AML-193 (cell line): ENCODE data around the gene PCSK5.

Experiments used
- DNase-seq, 2 experiments: peaks; one replicate each; lab custom pipeline; 2025; lab: John Stamatoyannopoulos, UW

The PCSK5 gene

DNA sequence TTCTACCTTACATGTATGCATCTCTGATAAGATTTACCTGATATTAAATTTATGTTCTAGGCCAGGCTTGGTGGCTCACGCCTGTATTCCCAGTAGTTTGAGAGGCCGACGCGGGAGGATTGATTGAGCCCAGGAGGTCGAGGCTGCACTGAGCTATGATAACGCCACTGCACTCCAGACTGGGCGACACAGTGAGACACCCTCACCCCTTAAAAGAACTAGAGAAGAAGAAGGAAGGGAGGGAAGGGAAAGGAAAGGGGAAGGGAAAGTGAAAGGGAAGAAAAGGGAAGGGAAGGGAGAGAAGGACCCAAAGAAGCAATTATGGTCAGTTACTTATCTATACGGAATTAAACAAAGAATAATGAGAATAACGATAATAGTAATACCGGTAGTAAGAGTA, 504.9 kb downstream of the PCSK5 start:
- DNase-seq = no peak

DNA sequence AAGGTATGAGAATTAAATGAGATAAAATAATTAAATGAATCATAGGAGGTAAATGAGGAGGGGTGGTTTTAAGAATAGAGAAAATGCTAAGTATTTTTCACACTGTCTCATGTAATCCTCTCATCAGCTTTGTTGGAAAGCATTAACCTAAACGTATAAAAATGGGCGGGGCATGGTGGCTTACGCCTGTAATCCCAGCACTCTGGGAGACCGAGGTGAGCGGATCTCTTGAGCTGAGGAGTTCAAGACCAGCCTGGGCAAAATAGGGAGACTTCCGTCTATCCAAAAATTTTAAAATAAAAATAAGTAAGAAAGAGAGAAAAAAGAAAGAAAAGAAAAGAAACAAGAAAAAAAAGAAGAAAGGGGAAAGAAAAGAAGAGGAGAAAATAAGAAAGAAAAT, 505.7 kb downstream of the PCSK5 start:
- no peak for DNase-seq

DNA sequence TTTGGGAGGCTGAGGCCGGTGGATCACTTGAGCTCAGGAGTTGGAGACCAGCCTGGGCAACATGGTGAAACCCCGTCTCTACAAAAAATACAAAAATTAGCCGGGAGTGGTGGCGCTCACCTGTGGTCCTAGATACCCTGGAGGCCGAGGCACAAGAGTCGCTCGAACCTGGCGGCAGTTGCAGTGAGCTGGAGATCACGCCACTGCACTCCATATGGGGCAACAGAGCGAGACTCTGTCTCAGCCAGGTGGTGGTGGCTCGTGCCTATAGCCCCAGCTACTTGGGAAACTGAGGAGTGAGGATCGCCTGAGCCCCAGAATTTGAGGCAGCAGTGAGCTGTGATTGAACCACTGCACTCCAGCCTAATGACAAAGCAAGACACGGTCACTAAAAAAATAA, 506.1 kb downstream of the PCSK5 start:
- DNase-seq = no peak

DNA sequence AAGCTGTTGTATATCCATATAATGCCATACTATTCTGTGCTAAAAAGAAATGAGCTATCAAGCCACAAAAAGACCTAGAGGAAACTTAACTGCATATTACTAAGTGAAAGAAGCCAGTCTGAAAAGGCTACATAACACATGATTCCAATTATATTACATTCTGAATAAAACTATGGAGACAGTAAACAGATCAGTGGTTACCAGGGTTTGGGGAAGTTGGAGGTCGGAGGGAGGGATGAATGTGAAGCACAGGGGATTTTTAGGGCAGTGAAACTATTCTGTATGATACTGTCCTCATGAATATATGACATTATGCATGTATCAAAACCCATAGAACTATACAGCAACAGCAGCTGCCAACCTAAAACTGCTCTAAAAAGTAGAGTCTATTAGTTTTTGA, 509.4 kb downstream of the PCSK5 start:
- no peak for DNase-seq

DNA sequence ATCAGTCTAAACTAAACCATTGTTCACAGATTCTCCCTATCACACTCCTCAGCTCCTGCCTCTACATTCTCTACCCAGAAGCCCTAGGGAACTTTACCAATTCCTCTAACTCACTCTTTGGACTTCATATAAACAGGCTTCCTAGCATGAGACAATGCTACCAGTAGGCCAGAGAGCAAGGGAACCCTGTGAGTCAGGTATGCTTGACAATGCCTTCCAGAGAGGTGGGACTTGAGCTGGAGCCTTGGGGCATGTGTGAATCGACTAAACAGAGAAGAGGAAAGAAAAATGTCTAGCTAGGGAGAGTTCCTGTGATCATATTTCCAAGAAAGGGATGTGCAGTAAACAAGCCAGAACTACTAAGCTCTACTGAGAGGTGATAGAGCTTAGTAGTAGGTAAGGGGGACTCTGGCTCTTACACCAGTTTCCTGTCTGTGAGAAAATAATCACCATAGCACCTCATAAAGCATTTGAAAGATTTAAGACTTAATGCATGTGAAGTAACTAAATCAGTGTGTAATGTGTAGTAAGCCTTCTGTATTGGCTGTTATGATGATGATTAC, 510.1 kb downstream of the PCSK5 start:
- DNase-seq = no peak

DNA sequence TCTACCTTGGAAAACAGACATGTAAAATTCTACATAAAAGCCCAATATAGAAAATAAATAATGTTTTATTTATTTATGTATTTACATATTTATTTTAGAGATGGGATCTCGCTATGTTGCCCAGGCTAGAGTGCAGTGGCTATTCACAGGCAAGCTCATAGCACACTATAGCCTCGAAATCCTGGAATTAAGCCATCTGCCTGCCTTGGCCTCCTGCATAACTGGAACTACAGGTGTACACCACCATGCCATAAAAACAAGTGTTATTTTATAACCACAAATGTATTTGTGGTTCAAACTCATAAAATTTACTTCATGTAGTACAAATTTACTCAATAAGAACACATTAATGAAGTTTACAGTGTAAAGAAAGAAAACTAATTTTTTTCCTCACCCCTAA, 510.7 kb downstream of the PCSK5 start:
- DNase-seq = no peak

DNA sequence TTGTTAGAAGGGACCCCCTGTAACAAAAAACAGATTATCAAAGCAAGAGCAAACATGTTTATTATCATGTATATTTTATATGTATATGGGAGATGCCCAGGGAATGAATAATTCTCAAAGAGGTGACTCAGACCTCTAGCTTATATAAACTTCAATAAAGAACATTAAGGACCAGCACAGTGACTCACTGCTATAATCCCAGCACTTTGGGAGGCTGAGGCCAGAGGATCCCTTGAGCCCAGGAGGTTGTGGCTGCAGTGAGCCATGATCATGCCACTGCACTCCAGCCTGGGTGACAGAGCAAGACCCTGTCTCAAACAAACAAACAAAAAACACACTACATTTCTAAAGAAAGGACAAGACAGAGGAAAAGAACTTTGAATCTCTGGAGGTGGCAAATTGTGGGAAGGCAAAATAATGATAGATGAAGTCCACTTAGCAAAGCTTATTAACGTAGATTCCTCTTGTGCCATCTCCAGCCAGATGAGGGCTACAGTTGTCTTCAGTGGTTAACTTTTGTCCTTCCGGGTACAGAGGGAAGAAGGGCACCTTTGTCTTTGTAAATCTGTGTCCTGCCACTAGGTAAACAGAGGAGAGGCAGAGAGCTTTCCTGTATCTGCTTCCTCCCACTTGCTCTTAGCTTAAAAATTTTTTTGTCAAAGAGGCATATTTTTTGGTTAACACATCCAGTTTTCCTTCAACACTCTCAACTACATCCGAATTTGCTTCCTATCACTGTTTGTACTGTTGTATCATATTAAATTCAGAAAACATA, 511.3 kb downstream of the PCSK5 start:
- DNase-seq = no peak

DNA sequence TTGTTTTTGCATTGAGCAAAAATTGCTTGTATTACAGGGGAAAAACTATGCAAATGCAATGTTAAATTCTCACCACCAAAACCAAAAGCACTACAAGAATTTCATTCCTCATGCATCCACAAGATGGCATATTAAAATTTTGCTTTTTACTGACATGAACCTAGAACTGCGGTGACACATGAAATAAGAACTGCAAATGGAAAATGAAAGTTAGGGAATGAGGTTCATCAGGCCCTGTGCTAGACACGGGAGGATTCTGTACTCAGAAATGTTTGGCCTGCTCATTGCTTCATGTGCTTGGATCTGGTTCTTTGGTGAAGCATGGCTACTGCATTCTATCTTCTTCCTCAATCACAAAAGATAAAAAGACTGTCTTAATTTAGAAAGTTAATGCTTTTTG, 512.9 kb downstream of the PCSK5 start:
- DNase-seq = peak; percentile 86 to 87

DNA sequence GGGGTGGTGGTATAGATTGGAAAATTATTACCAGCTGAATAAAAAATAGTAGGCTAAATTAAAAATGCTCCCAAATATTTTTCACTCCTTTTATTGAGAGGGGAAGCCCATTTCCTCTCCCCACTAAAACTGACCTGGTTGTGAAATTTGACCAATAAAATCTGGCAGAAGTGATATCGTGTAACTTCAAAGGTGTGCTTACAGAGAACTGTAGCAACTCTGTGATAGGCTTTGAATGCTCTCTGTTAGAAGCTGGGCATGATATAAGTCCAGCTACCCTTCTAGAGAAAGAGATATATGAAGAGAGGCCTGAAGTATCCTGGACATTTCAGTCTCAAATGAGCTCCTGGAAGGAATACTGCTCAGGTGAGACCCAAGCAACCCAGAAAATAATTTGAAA, 513.9 kb downstream of the PCSK5 start:
- no peak for DNase-seq

DNA sequence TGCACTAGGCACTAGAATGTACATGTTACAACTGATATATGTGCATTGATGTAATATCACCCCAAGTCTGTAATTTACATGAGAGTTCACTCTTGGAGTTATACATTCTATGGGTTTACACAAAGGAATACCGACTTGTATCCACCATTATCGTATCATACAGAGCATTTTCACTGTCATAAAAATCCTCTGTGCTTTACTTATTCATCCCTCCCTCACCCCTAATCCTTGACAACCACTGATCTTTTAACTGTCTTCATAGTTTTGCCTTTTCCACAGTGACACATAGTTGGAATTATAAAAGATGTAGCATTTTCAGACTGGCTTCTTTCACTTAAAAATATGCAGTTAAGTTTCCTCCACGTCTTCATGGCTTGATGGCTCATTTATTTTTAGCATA, 514.9 kb downstream of the PCSK5 start:
- no peak for DNase-seq

DNA sequence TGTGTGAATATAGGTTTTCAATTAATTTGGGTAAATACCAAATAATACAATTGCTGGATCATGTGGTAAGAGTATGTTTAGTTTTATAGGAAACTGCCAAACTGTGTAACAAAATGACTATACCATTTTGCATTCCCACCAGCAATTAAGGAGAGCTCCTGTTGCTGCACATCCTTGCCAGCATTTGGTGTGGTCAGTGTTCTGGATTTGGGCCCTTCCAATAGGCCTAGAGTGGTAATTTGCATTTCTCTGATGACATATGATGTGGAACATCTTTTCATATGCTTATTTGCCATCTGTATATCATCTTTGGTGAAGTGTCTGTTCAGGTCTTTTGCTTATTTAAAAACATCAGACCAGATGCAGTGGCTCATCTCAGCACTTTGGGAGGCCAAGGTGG, 515.4 kb downstream of the PCSK5 start:
- no peak for DNase-seq
